Endothelial cell of umbilical vein (primary cell): ENCODE results near the gene TFB2M. TPM values are rescaled to one million over a fixed set of nuclear protein-coding genes. Genes with fewer than 3 reads are reported as not detected.

ENCODE experiments used
- BruUV-seq: library from RNA; stranded (reverse); fragments of 400-500 nt; replicated peaks from 2 replicates; lab custom pipeline; 2021; lab: Mats Ljungman, UMichigan
- CTCF ChIA-PET: fragments of 300-600, 350-600 bp; sonication (Branson Sonifier 250); formaldehyde crosslinking; loops from one replicate; lab custom pipeline; 2021; ENCODE audit warnings: antibody characterized with exemption, inconsistent platforms; lab: Charles Lee
- POLR2A ChIA-PET: fragments of 300-600, 350-600 bp; sonication (Branson Sonifier 250); formaldehyde crosslinking; loops from one replicate; lab custom pipeline; 2021; ENCODE audit warnings: antibody characterized with exemption, inconsistent platforms; lab: Charles Lee
- DNase-seq: peaks from one replicate; pipeline ENCODE4 v3.0.0-alpha.2; 2011; ENCODE audit warnings: low read depth, low spot score
- FAIRE-seq: peaks from 2 replicates; lab custom pipeline; 2011; peaks lifted over from hg19 to GRCh38; lab: Jason Lieb, UNC
- H2AFZ ChIP-seq: 2 replicates; pipeline ENCODE4 v1.6.0; 2012; ENCODE audit warnings: low read depth, low read length, control low read depth, inconsistent platforms
- H3K27ac ChIP-seq: 2 replicates; pipeline ENCODE4 v1.5.1; 2011; ENCODE audit warnings: low read depth, mild to moderate bottlenecking, control low read depth, low read length, moderate library complexity; ENCODE audit not compliant: insufficient read depth
- H3K27me3 ChIP-seq, 2 experiments: 2 replicates each; pipeline versions ENCODE4 v1.6.0 to v1.6.1; 2011; ENCODE audit warnings: low read length in 2 of 2, mixed read lengths in 1 of 2; ENCODE audit not compliant: control insufficient read depth in 2 of 2, insufficient read depth in 2 of 2
- H3K36me3 ChIP-seq, 2 experiments: 2 replicates in 1 of 2; 3 replicates in 1 of 2; pipeline ENCODE4 v1.5.1; 2011; ENCODE audit warnings: low read length in 2 of 2, mild to moderate bottlenecking in 1 of 2, moderate library complexity in 1 of 2; ENCODE audit not compliant: control insufficient read depth in 2 of 2, insufficient read depth in 2 of 2; ENCODE audit errors: extremely low read depth in 1 of 2
- H3K4me1 ChIP-seq: 3 replicates; pipeline ENCODE4 v1.5.1; 2011; ENCODE audit warnings: mild to moderate bottlenecking, low read length; ENCODE audit not compliant: control insufficient read depth, insufficient read depth; ENCODE audit errors: extremely low read depth
- H3K4me2 ChIP-seq: 2 replicates; pipeline ENCODE4 v1.6.1; 2011; ENCODE audit warnings: low read length, control low read depth, mixed read lengths; ENCODE audit not compliant: insufficient read depth
- H3K4me3 ChIP-seq, 3 experiments: fragments of 200-600 bp in 1 of 3; sonication (generic), shearing (Covaris generic) in 1 of 3; replicated peaks in 1 of 3; 2 replicates each; pipeline ENCODE4 v1.5.1; 2011 to 2016; ENCODE audit warnings: control low read depth in 3 of 3, low read length in 3 of 3, mild to moderate bottlenecking in 2 of 3, inconsistent platforms in 1 of 3, low read depth in 1 of 3, moderate library complexity in 1 of 3; ENCODE audit not compliant: insufficient read depth in 1 of 3
- H3K79me2 ChIP-seq: 2 replicates; pipeline ENCODE4 v1.6.0; 2012; ENCODE audit warnings: low read length, inconsistent platforms; ENCODE audit not compliant: control insufficient read depth, insufficient read depth
- H3K9ac ChIP-seq: replicated peaks from 2 replicates; pipeline ENCODE3; 2011; ENCODE audit warnings: low read length, control low read depth; ENCODE audit not compliant: insufficient read depth; ENCODE audit errors: extremely low read depth
- H3K9me1 ChIP-seq: replicated peaks from 3 replicates; pipeline ENCODE4 v1.6.0; 2011; ENCODE audit warnings: mild to moderate bottlenecking, low read length; ENCODE audit not compliant: control insufficient read depth, insufficient read depth; ENCODE audit errors: extremely low read depth
- H3K9me3 ChIP-seq: replicated peaks from 2 replicates; pipeline ENCODE4 v1.5.1; 2012; ENCODE audit warnings: low read length, inconsistent platforms; ENCODE audit not compliant: control insufficient read depth, insufficient read depth
- H4K20me1 ChIP-seq: replicated peaks from 2 replicates; pipeline ENCODE3; 2011; ENCODE audit warnings: mild to moderate bottlenecking, low read length; ENCODE audit not compliant: control insufficient read depth, insufficient read depth; ENCODE audit errors: extremely low read depth
- CTCF ChIP-seq, 2 donors: IDR thresholded peaks; 1 replicate in 1 of 2; 2 replicates in 1 of 2; pipeline ENCODE4 v1.5.1; 2011; ENCODE audit warnings: low read length in 2 of 2, mild to moderate bottlenecking in 2 of 2, moderate library complexity in 2 of 2, control low read depth in 1 of 2, inconsistent platforms in 1 of 2, low read depth in 1 of 2; ENCODE audit not compliant: insufficient read depth in 1 of 2; ENCODE audit errors: extremely low read depth in 1 of 2
- EZH2 ChIP-seq: IDR thresholded peaks from 2 replicates; pipeline ENCODE4 v1.6.1; 2012; ENCODE audit warnings: borderline replicate concordance, low read depth, mild to moderate bottlenecking, moderate library complexity, low read length, inconsistent platforms; ENCODE audit not compliant: severe bottlenecking
- FOS ChIP-seq: IDR thresholded peaks from 2 replicates; pipeline ENCODE4 v1.6.1; 2011; ENCODE audit warnings: mild to moderate bottlenecking, low read length, moderate library complexity, borderline replicate concordance; ENCODE audit not compliant: insufficient read depth
- GATA2 ChIP-seq: IDR thresholded peaks from 2 replicates; pipeline ENCODE4 v1.7.0; 2011; ENCODE audit warnings: low read depth, mild to moderate bottlenecking, moderate library complexity, mixed read lengths, low read length; ENCODE audit not compliant: insufficient read length, insufficient read depth
- JUN ChIP-seq: IDR thresholded peaks from 2 replicates; pipeline ENCODE4 v1.6.1; 2011; ENCODE audit warnings: borderline replicate concordance, low read depth; ENCODE audit not compliant: insufficient read length, insufficient read depth
- MYC ChIP-seq: IDR thresholded peaks from one replicate; pipeline ENCODE4 v1.6.1; 2011; ENCODE audit warnings: mild to moderate bottlenecking, low read depth, low read length
- POLR2A ChIP-seq: IDR thresholded peaks from 2 replicates; pipeline ENCODE4 v1.6.1; 2012; ENCODE audit warnings: low read depth, mild to moderate bottlenecking, control low read depth, low read length
- POLR2AphosphoS5 ChIP-seq: IDR thresholded peaks from 2 replicates; pipeline ENCODE4 v1.6.1; 2012; ENCODE audit warnings: low read depth, mild to moderate bottlenecking, control low read depth, low read length, moderate library complexity; ENCODE audit not compliant: insufficient read depth
- dilution Hi-C: fragments of 300-500 bp; cut with MboI; formaldehyde crosslinking; loops from one replicate; pipeline ENCODE4 v1.15.0; 2019; ENCODE audit warnings: low sequenced_read_pairs; ENCODE audit not compliant: extremely low pct_ligation_motif_present
- intact Hi-C: fragments of 100-400 bp; cut with micrococcal nuclease; formaldehyde crosslinking; loops from one replicate; pipeline ENCODE4 v1.10.0; 2022
- polyA plus RNA-seq, 4 experiments: library from polyadenylated mRNA; depleted of rRNA in 3 of 4; stranded (reverse) in 3 of 4; unstranded in 1 of 4; fragments of >200 nt; gene quantifications; 2 replicates each; pipeline versions ENCODE4 v1.2.1 to v1.2.3, GENCODE V29; 2011 to 2012; ENCODE audit warnings: missing spikeins in 1 of 4
- total RNA-seq: library from RNA; stranded (reverse); gene quantifications from 2 replicates; pipeline ENCODE4 v1.2.3, GENCODE V29; 2021
- TF ChIP-seq, protein P1 (sequence below): IDR thresholded peaks from 2 replicates; pipeline ENCODE4 v1.6.1; 2011; ENCODE audit not compliant: insufficient read depth, insufficient read length

Gene TFB2M
- total and polyA plus RNA-seq, 2 donors (not counting 3 experiments of a cell fraction or from before 2014, with no cell fraction given) = 8.4 to 14.8 TPM

- BruUV-seq = no TSS peak
- POLR2A ChIA-PET = no interaction called here
- dilution Hi-C loops = no loop called here
Observed at GRCh38 chr1:246511203-246511602, 54.9 kb downstream of the TFB2M start.

More at GRCh38 chr1:246511203-246511602, 54.9 kb downstream of the TFB2M start:
- peaks cover 2% of the 10 kb centered on the region for H3K4me1 ChIP-seq
- no peaks in the 10 kb centered on the region for H4K20me1 ChIP-seq
- H3K9me1 ChIP-seq = no peaks in the 10 kb centered on the region
- no peaks in the 10 kb centered on the region for H3K36me3 ChIP-seq
- H3K27ac ChIP-seq = no peak overlapping the region
- H3K79me2 ChIP-seq = no peaks in the 10 kb centered on the region
- intact Hi-C loops = no loop called here
- no peak overlapping the region for H2AFZ ChIP-seq
- CTCF ChIA-PET = no interaction called here
- DNase-seq = no peak
- no peaks in the 10 kb centered on the region for H3K27me3 ChIP-seq
- TF ChIP-seq POLR2AphosphoS5 (no peak), MYC (no peak), GATA2 (no peak), CTCF (IDR thresholded peaks at IDR 0.05; ENCODE audit: extremely low read depth in 1 of 2, insufficient read depth in 1 of 2, low read depth in 1 of 2, low read length in 2 of 2) (no peak), POLR2A (no peak), FOS (no peak), JUN (no peak), EZH2 (no peak)
- TF ChIP-seq, protein P1, sequence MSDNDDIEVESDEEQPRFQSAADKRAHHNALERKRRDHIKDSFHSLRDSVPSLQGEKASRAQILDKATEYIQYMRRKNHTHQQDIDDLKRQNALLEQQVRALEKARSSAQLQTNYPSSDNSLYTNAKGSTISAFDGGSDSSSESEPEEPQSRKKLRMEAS = no peak
- no peak overlapping the region for H3K4me3 ChIP-seq
- no peak overlapping the region for H3K9ac ChIP-seq
- no peak overlapping the region for H3K4me2 ChIP-seq
- peaks cover 4% of the 10 kb centered on the region for H3K9me3 ChIP-seq
- no peak for FAIRE-seq
